Esophagus squamous epithelium (tissue), 4 donors: ENCODE measurements around the gene IST1.

ENCODE experiments used
- CTCF ChIP-seq, 6 experiments: fragments of 450-650 bp in 4 of 6; fragments of 200-600 bp in 2 of 6; sonication (generic) in 2 of 6; IDR thresholded peaks; one replicate each; pipeline ENCODE4 v1.5.1; 2016 to 2019; ENCODE audit warnings: antibody characterized with exemption in 6 of 6, mild to moderate bottlenecking in 4 of 6, moderate library complexity in 4 of 6
- POLR2A ChIP-seq, 4 donors: fragments of 450-650 bp; IDR thresholded peaks; one replicate each; pipeline ENCODE4 v1.6.1; 2017; ENCODE audit warnings: antibody characterized with exemption in 4 of 4, mild to moderate bottlenecking in 4 of 4, moderate library complexity in 3 of 4

GRCh38 chr16:71863995-71864394, 31.3 kb upstream of the IST1 start:
- TF ChIP-seq POLR2A (IDR thresholded peaks at IDR 0.05) (no peak), CTCF (IDR thresholded peaks at IDR 0.05) (no peak)
